SK-N-SH (cell line): ENCODE measurements around the gene UQCRC1. TPM values are rescaled to one million over a fixed set of nuclear protein-coding genes. Genes with fewer than 3 reads are reported as not detected.

ENCODE experiments used
- CTCF ChIA-PET: fragments of 300-600, 350-600 bp; formaldehyde crosslinking; extraction: SDS; loops from one replicate; lab custom pipeline; 2021; lab: Yijun Ruan, JAX
- POLR2A ChIA-PET: fragments of 350-600 bp; sonication (Branson Sonifier 250); formaldehyde crosslinking; extraction: SDS; loops from one replicate; lab custom pipeline; 2020; ENCODE audit warnings: antibody characterized with exemption, inconsistent platforms; lab: Yijun Ruan, JAX
- DNase-seq: peaks from one replicate; pipeline ENCODE4 v3.0.0; 2012
- H2AFZ ChIP-seq: fragments of 200-600 bp; sonication (generic); 2 replicates; pipeline ENCODE4 v1.8.1; 2016; ENCODE audit warnings: antibody characterized with exemption, mild to moderate bottlenecking, low read depth
- H3F3A ChIP-seq: fragments of 200-600 bp; sonication (generic); replicated peaks from 2 replicates; pipeline ENCODE3; 2016; ENCODE audit warnings: antibody characterized with exemption, mild to moderate bottlenecking; ENCODE audit not compliant: insufficient read depth
- H3K27ac ChIP-seq, 2 experiments: fragments of 200-500 bp in 1 of 2; fragments of 200-600 bp in 1 of 2; sonication (Bioruptor generic) in 1 of 2; sonication (generic), shearing (Covaris generic) in 1 of 2; 2 replicates each; pipeline versions ENCODE4 v1.5.1 to v1.6.1; 2014 to 2016; ENCODE audit warnings: low read depth in 2 of 2, inconsistent platforms in 1 of 2, low read length in 1 of 2, mild to moderate bottlenecking in 1 of 2, mixed read lengths in 1 of 2
- H3K27me3 ChIP-seq: fragments of 200-600 bp; sonication (generic), shearing (Covaris generic); 2 replicates; pipeline ENCODE4 v1.6.1; 2016; ENCODE audit warnings: mixed run types; ENCODE audit not compliant: insufficient read depth
- H3K36me3 ChIP-seq, 2 experiments: fragments of 200-500 bp in 1 of 2; fragments of 200-600 bp in 1 of 2; sonication (Bioruptor generic) in 1 of 2; sonication (generic) in 1 of 2; replicated peaks in 1 of 2; 2 replicates each; pipeline versions ENCODE3 to v1.5.1; 2014 to 2016; ENCODE audit warnings: low read length in 1 of 2, mild to moderate bottlenecking in 1 of 2; ENCODE audit not compliant: insufficient read depth in 2 of 2, control insufficient read depth in 1 of 2
- H3K4me1 ChIP-seq, 2 experiments: fragments of 200-500 bp in 1 of 2; fragments of 200-600 bp in 1 of 2; sonication (Bioruptor generic) in 1 of 2; sonication (generic), shearing (Covaris generic) in 1 of 2; 2 replicates each; pipeline versions ENCODE4 v1.5.1 to v1.6.1; 2014 to 2016; ENCODE audit warnings: low read depth in 1 of 2, low read length in 1 of 2, mixed run types in 1 of 2; ENCODE audit not compliant: insufficient read depth in 2 of 2, control insufficient read depth in 1 of 2
- H3K4me2 ChIP-seq: fragments of 200-600 bp; sonication (generic), shearing (Covaris generic); 2 replicates; pipeline ENCODE4 v1.6.1; 2017; ENCODE audit warnings: mixed run types
- H3K4me3 ChIP-seq, 2 experiments: fragments of 200-500 bp in 1 of 2; fragments of 200-600 bp in 1 of 2; sonication (Bioruptor generic) in 1 of 2; sonication (generic), shearing (Covaris generic) in 1 of 2; 2 replicates each; pipeline versions ENCODE4 v1.5.1 to v1.8.1; 2014 to 2016; ENCODE audit warnings: low read depth in 2 of 2, inconsistent platforms in 1 of 2, low read length in 1 of 2, mild to moderate bottlenecking in 1 of 2, mixed read lengths in 1 of 2, moderate library complexity in 1 of 2
- H3K79me2 ChIP-seq: fragments of 200-600 bp; sonication (generic); 2 replicates; pipeline ENCODE4 v1.8.1; 2017; ENCODE audit warnings: mild to moderate bottlenecking; ENCODE audit not compliant: insufficient read depth
- H3K9ac ChIP-seq: fragments of 200-600 bp; sonication (generic); 2 replicates; pipeline ENCODE4 v1.6.1; 2017; ENCODE audit warnings: mixed run types
- H3K9me2 ChIP-seq: fragments of 200-600 bp; sonication (generic); 2 replicates; pipeline ENCODE4 v1.6.1; 2017; ENCODE audit warnings: mixed run types
- H3K9me3 ChIP-seq: fragments of 200-600 bp; sonication (generic); 2 replicates; pipeline ENCODE4 v1.6.1; 2017; ENCODE audit warnings: mixed run types, mild to moderate bottlenecking, moderate library complexity
- H4K20me1 ChIP-seq: fragments of 200-600 bp; sonication (generic); 2 replicates; pipeline ENCODE4 v1.6.1; 2017; ENCODE audit warnings: mild to moderate bottlenecking, mixed run types; ENCODE audit not compliant: insufficient read depth
- CHD2 ChIP-seq: fragments of 150-350 bp; IDR thresholded peaks from 2 replicates; pipeline ENCODE4 v1.6.1; 2018; ENCODE audit warnings: low read length; ENCODE audit not compliant: partially characterized antibody
- FOXM1 ChIP-seq: IDR thresholded peaks from 2 replicates; pipeline ENCODE4 v1.4.0; 2012; ENCODE audit warnings: low read depth, mild to moderate bottlenecking
- GATA2 ChIP-seq: sonication (generic); formaldehyde crosslinking; IDR thresholded peaks from 2 replicates; pipeline ENCODE4 v1.5.0; 2020; ENCODE audit warnings: mild to moderate bottlenecking, missing genetic modification reagents
- JUND ChIP-seq: IDR thresholded peaks from 2 replicates; pipeline ENCODE4 v1.4.0; 2012
- MEF2A ChIP-seq: IDR thresholded peaks from 2 replicates; pipeline ENCODE4 v1.4.0; 2012; ENCODE audit warnings: low read depth, borderline replicate concordance
- NFIC ChIP-seq: IDR thresholded peaks from 2 replicates; pipeline ENCODE4 v1.4.0; 2012; ENCODE audit warnings: borderline replicate concordance
- POLR2AphosphoS5 ChIP-seq: IDR thresholded peaks from 2 replicates; pipeline ENCODE4 v1.6.1; 2012; ENCODE audit warnings: low read depth, low read length
- RFX5 ChIP-seq: IDR thresholded peaks from 2 replicates; pipeline ENCODE4 v1.6.1; 2012; ENCODE audit warnings: mild to moderate bottlenecking, improper control_type of control experiment, low read length
- SIN3A ChIP-seq: IDR thresholded peaks from 2 replicates; pipeline ENCODE4 v1.6.1; 2012; ENCODE audit warnings: low read depth, mild to moderate bottlenecking, low read length, moderate library complexity, borderline replicate concordance
- SMC3 ChIP-seq: IDR thresholded peaks from 2 replicates; pipeline ENCODE4 v1.6.1; 2012; ENCODE audit warnings: low read depth, low read length, improper control_type of control experiment
- TEAD4 ChIP-seq: IDR thresholded peaks from 2 replicates; pipeline ENCODE4 v1.4.0; 2012; ENCODE audit warnings: mild to moderate bottlenecking, borderline replicate concordance; ENCODE audit not compliant: insufficient read depth
- USF2 ChIP-seq: fragments of 150-350 bp; IDR thresholded peaks from 2 replicates; pipeline ENCODE4 v1.6.1; 2017; ENCODE audit warnings: antibody characterized with exemption, low read length, low read depth, borderline replicate concordance
- WGBS: methylation state at CpG from one replicate; pipeline ENCODE4 v1.1.6; 2017; ENCODE audit warnings: low lambda C conversion rate; 5-methylcytosine and 5-hydroxymethylcytosine counted together
- polyA plus RNA-seq, 3 experiments: library from polyadenylated mRNA; depleted of rRNA; stranded (reverse); fragments of >200 nt; gene quantifications; 2 replicates each; pipeline ENCODE4 v1.2.3, GENCODE V29; 2012
- TF ChIP-seq, protein P1 (sequence below): IDR thresholded peaks from 2 replicates; pipeline ENCODE4; 2012

The UQCRC1 gene
- polyA plus RNA-seq, 1 of the 3 experiments (the other 2 are of a cell fraction), result 284 TPM

- 25% methylated on average over 14 of the region's 29 CpGs for WGBS
- POLR2A ChIA-PET, result interaction anchor here (0.8 to 1.3 kb wide), 3 partner anchors 8 to 116 kb away, joined by 3 to 4 read pairs (median 3); partner anchors contain the start of gene ATRIP
- TF ChIP-seq GATA2 (CRISPR knock-in tag) (no peak), MEF2A (no peak), NFIC (no peak), SIN3A (0 out of 2 replicates have a peak, but pooled peaks have one; percentile 36), POLR2AphosphoS5 (peak; percentile 60; the same call in 1 of the 2 replicates)
- TF ChIP-seq, protein P1, sequence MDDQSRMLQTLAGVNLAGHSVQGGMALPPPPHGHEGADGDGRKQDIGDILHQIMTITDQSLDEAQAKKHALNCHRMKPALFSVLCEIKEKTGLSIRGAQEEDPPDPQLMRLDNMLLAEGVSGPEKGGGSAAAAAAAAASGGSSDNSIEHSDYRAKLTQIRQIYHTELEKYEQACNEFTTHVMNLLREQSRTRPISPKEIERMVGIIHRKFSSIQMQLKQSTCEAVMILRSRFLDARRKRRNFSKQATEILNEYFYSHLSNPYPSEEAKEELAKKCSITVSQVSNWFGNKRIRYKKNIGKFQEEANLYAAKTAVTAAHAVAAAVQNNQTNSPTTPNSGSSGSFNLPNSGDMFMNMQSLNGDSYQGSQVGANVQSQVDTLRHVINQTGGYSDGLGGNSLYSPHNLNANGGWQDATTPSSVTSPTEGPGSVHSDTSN, result no peak
Measured at GRCh38 chr3:48555949-48556795, 53.3 kb downstream of the UQCRC1 start.

DNA sequence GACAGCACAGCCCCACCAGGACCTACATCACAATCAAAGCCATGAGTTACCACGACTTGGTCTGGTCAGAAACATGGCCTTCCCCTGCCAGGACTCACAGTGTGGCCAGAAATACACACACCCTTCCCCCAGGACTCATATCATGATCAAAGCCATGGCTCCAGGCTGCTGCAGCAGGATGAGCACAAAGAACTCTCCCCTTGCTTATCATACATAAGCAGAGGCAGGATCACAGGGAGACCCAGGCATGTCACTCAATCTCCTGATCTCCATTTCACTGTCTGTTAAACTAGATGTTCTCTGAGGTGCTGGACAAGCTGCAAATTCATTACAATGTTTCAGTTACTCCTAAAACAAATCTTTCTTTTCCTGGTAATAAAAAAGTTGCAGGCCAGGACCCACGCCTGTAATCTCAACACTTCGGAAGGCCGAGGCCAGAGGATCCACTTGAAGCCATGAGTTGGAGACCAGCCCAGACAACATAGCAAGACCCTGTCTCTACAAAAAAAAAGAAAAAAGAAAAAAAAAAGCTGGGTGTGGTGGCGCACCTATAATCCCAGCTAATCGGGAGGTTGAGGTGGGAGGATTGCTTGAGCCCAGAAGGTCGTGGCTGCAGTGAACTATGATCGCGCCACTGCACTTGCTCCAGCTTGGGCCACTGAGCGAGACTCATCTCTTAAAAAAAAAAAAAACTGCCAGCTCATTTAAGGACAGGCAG, 54.1 kb downstream of the UQCRC1 start:
- POLR2A ChIA-PET, result no interaction called here
- Histone ChIP-seq H3K4me2 (peak overlapping the region; percentile 87), H3K9ac (peak overlapping the region; percentile 21; the same call in 1 of the 2 replicates)

More at GRCh38 chr3:48555949-48556795, 53.3 kb downstream of the UQCRC1 start:
- Histone ChIP-seq H3K4me1 (peaks cover 27 to 52% of the 10 kb centered on the region in 2 experiments; a peak in 3 of 4 replicates), H3K9me3 (no peaks in the 10 kb centered on the region), H3K4me3 (peak overlapping the region; percentile 57 to 77), H3F3A (peaks cover 12% of the 10 kb centered on the region), H3K36me3 (no peaks in the 10 kb centered on the region), H3K79me2 (peaks cover 15% of the 10 kb centered on the region; the same call in 1 of the 2 replicates), H3K9ac (peak overlapping the region; percentile 69), H4K20me1 (no peaks in the 10 kb centered on the region), H3K9me2 (no peaks in the 10 kb centered on the region), H3K27ac (peak overlapping the region in 1 of 2 experiments; percentile 48; a peak in 1 of 4 replicates), H2AFZ (peak overlapping the region; percentile 71; the same call in 1 of the 2 replicates), H3K27me3 (no peaks in the 10 kb centered on the region), H3K4me2 (peak overlapping the region; percentile 87)
- CTCF ChIA-PET, result interaction anchor here (0.6 to 12.6 kb wide), 6 partner anchors 9 to 155 kb away, joined by 3 to 136 read pairs (median 9); partner anchors contain the start of genes SLC26A6 and UQCRC1
- DNase-seq, result peak; percentile 24

More for the DNA sequence above, 54.1 kb downstream of the UQCRC1 start:
- peaks cover 15% of the 10 kb centered on the region; the same call in 1 of the 2 replicates for H3K79me2 ChIP-seq
- H2AFZ ChIP-seq, result no peak overlapping the region
- peaks cover 19 to 45% of the 10 kb centered on the region in 2 experiments; a peak in 3 of 4 replicates for H3K4me1 ChIP-seq
- H3K27me3 ChIP-seq, result no peaks in the 10 kb centered on the region
- no peaks in the 10 kb centered on the region for H3K9me2 ChIP-seq
- H3F3A ChIP-seq, result peaks cover 12% of the 10 kb centered on the region
- no peaks in the 10 kb centered on the region for H3K9me3 ChIP-seq
- 95% methylated on average over 10 of the region's 10 CpGs for WGBS
- no peaks in the 10 kb centered on the region for H4K20me1 ChIP-seq
- CTCF ChIA-PET, result interaction anchor here (0.6 to 12.6 kb wide), 7 partner anchors 10 to 155 kb away, joined by 3 to 136 read pairs (median 5); partner anchors contain the start of genes SLC26A6 and UQCRC1
- H3K36me3 ChIP-seq, result no peaks in the 10 kb centered on the region
- no peak for DNase-seq
- no peak overlapping the region; a peak in 1 of 4 replicates for H3K27ac ChIP-seq
- TF ChIP-seq RFX5, result no peak
- no peak for TF ChIP-seq USF2
- TF ChIP-seq FOXM1, result no peak
- TF ChIP-seq CHD2, result no peak
- TF ChIP-seq TEAD4, result no peak
- TF ChIP-seq JUND, result no peak
- no peak for TF ChIP-seq MEF2A
- TF ChIP-seq SMC3, result no peak
- peak overlapping the region in 1 of 2 experiments; percentile 77; a peak in 3 of 4 replicates for H3K4me3 ChIP-seq
